ENCODE measurements around the gene SMTNL1. TPM values are rescaled to one million over a fixed set of nuclear protein-coding genes. Genes with fewer than 3 reads are reported as not detected.

Gene SMTNL1
- total and polyA plus RNA-seq, 9 of the 15 experiments (the other 6 are each of a cell fraction or from before 2014, with no cell fraction given) = not detected

- TF ChIP-seq TOE1 (IDR thresholded peaks at IDR 0.05; ENCODE audit: borderline replicate concordance) (0 out of 2 replicates have a peak, but pooled peaks have one; percentile 30), TOE1 (CRISPR knock-in tag; IDR thresholded peaks at IDR 0.05; ENCODE audit: borderline replicate concordance, low read depth) (no peak), SREBF2 (CRISPR knock-in tag; IDR thresholded peaks at IDR 0.05) (no peak), ZBTB2 (IDR thresholded peaks at IDR 0.05) (no peak; the same call in 1 of the 2 replicates), MTA1 (IDR thresholded peaks at IDR 0.05; ENCODE audit: borderline replicate concordance) (0 out of 2 replicates have a peak, but pooled peaks have one; percentile 56), FOXJ2 (tag; IDR thresholded peaks at IDR 0.05) (no peak), PHF21A (IDR thresholded peaks at IDR 0.05; ENCODE audit: borderline replicate concordance, low read depth) (peak; percentile 14; the same call in 1 of the 2 replicates), EZH2 (IDR thresholded peaks at IDR 0.05; ENCODE audit: borderline replicate concordance, low read depth, low read length) (no peak), GATA2 (CRISPR knock-in tag; IDR thresholded peaks at IDR 0.05) (peak; percentile 94), MCM7 (IDR thresholded peaks at IDR 0.05) (no peak), MED1 (CRISPR knock-in tag; IDR thresholded peaks at IDR 0.05; ENCODE audit: borderline replicate concordance) (no peak), ZNF518B (CRISPR knock-in tag; IDR thresholded peaks at IDR 0.05) (no peak), MTA2 (IDR thresholded peaks at IDR 0.05; ENCODE audit: low read depth) (peak; percentile 71), ZBTB11 (CRISPR knock-in tag; IDR thresholded peaks at IDR 0.05) (no peak; a peak in 2 of 6 replicates), POLR2AphosphoS2 (IDR thresholded peaks at IDR 0.05; ENCODE audit: low read length) (no peak), CBX3 (IDR thresholded peaks at IDR 0.05; ENCODE audit: borderline replicate concordance in 1 of 2, low read length in 2 of 2) (0 out of 3 replicates have a peak, but pooled peaks of 1 of the 2 experiments have one; percentile 14)
Measured at GRCh38 chr11:57530596-57531507, 6.5 kb upstream of the SMTNL1 start, which contains the start of gene TIMM10 (continued).

Data from K562 (cell line).